ENCODE results near the gene RRAS.

DNA sequence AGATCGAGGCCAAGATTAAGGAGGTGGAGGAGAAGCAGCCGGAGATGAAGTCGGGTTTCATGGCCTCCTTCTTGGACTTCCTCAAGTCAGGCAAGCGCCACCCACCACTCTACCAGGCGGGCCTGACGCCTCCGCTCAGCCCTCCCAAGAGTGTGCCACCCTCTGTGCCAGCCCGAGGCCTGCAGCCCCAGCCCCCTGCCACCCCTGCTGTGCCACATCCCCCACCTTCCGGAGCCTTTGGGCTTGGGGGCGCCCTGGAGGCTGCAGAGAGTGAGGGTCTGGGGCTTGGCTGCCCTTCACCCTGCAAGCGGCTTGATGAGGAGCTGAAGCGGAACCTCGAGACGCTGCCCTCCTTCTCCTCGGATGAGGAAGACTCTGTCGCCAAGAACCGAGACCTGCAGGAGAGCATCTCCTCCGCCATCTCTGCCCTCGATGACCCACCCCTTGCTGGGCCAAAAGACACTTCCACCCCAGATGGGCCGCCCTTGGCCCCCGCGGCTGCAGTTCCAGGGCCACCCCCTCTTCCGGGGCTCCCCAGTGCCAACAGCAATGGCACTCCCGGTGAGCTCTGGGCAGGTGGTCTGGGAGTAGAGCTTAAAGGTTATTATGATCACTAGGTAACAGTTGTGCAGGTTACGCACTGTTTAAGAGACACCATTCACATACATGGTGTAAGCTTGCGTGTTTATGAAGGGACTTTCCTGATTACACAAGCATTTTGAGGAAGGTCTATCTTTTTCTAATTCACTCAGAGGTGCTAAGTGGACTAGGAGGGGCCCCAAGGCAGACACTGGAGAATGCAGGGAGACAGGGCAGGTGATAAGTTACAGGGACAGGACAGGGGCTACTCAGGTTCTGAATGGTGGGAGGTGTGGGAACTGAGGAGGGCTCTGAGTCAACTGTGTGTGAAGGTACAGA lies 40.3 kb downstream of the RRAS start:
- TF ChIP-seq JUND (IDR thresholded peaks at IDR 0.05) (no peak), EGR1 (IDR thresholded peaks at IDR 0.05; ENCODE audit: low read depth in 2 of 2) (no peak), GABPA (IDR thresholded peaks at IDR 0.05 in 1 of 2, conservative IDR thresholded peaks at IDR 0.05 in 1 of 2) (no peak), SP1 (IDR thresholded peaks at IDR 0.05) (no peak), TAF1 (conservative IDR thresholded peaks at IDR 0.05) (no peak), RAD21 (IDR thresholded peaks at IDR 0.05) (no peak)
- TF ChIP-seq, protein P1, sequence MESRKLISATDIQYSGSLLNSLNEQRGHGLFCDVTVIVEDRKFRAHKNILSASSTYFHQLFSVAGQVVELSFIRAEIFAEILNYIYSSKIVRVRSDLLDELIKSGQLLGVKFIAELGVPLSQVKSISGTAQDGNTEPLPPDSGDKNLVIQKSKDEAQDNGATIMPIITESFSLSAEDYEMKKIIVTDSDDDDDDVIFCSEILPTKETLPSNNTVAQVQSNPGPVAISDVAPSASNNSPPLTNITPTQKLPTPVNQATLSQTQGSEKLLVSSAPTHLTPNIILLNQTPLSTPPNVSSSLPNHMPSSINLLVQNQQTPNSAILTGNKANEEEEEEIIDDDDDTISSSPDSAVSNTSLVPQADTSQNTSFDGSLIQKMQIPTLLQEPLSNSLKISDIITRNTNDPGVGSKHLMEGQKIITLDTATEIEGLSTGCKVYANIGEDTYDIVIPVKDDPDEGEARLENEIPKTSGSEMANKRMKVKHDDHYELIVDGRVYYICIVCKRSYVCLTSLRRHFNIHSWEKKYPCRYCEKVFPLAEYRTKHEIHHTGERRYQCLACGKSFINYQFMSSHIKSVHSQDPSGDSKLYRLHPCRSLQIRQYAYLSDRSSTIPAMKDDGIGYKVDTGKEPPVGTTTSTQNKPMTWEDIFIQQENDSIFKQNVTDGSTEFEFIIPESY (IDR thresholded peaks at IDR 0.05): no peak
- TF ChIP-seq, protein P2, sequence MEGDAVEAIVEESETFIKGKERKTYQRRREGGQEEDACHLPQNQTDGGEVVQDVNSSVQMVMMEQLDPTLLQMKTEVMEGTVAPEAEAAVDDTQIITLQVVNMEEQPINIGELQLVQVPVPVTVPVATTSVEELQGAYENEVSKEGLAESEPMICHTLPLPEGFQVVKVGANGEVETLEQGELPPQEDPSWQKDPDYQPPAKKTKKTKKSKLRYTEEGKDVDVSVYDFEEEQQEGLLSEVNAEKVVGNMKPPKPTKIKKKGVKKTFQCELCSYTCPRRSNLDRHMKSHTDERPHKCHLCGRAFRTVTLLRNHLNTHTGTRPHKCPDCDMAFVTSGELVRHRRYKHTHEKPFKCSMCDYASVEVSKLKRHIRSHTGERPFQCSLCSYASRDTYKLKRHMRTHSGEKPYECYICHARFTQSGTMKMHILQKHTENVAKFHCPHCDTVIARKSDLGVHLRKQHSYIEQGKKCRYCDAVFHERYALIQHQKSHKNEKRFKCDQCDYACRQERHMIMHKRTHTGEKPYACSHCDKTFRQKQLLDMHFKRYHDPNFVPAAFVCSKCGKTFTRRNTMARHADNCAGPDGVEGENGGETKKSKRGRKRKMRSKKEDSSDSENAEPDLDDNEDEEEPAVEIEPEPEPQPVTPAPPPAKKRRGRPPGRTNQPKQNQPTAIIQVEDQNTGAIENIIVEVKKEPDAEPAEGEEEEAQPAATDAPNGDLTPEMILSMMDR (IDR thresholded peaks at IDR 0.05; ENCODE audit: low read depth, low read length, missing input control): no peak

Measured in liver (tissue), 3 donors.